ENCODE data around the gene MRPL52.

MRPL52 gene

GRCh38 chr14:22841311-22841710 lies 11.6 kb downstream of the MRPL52 start:
- H2AFZ ChIP-seq (ENCODE audit: low read length, unreplicated experiment) = no peak overlapping the region
- no peak overlapping the region for H3K4me3 ChIP-seq (ENCODE audit: low read depth, low read length)
- H3K4me1 ChIP-seq (ENCODE audit: control insufficient read depth, insufficient read depth, low read length, unreplicated experiment) = peaks cover 30% of the 10 kb centered on the region
- H3K27me3 ChIP-seq (ENCODE audit: insufficient read depth, low read length) = no peaks in the 10 kb centered on the region
- H3K27ac ChIP-seq (ENCODE audit: low read depth, low read length) = 0 out of 2 replicates have a peak overlapping the region, but pooled peaks have one; percentile 30
- peaks cover 19% of the 10 kb centered on the region; the same call in 1 of the 2 replicates for H3K36me3 ChIP-seq (ENCODE audit: insufficient read depth, low read length)
- H3K79me2 ChIP-seq (ENCODE audit: control insufficient read depth, insufficient read depth, low read length, unreplicated experiment) = peaks cover 71% of the 10 kb centered on the region

- Histone ChIP-seq H3K4me1 (ENCODE audit: control insufficient read depth, insufficient read depth, low read length, unreplicated experiment) (peaks cover 35% of the 10 kb centered on the region), H2AFZ (ENCODE audit: low read length, unreplicated experiment) (no peak overlapping the region), H3K4me3 (ENCODE audit: low read depth, low read length) (no peak overlapping the region), H3K27ac (ENCODE audit: low read depth, low read length) (no peak overlapping the region), H3K79me2 (ENCODE audit: control insufficient read depth, insufficient read depth, low read length, unreplicated experiment) (peaks cover 66% of the 10 kb centered on the region), H3K27me3 (ENCODE audit: insufficient read depth, low read length) (no peaks in the 10 kb centered on the region), H3K36me3 (ENCODE audit: insufficient read depth, low read length) (peaks cover 19% of the 10 kb centered on the region; the same call in 1 of the 2 replicates)
Observed at GRCh38 chr14:22841769-22842168, 12.1 kb downstream of the MRPL52 start.

GRCh38 chr14:22842211-22843122 lies 12.8 kb downstream of the MRPL52 start:
- Histone ChIP-seq H3K36me3 (ENCODE audit: insufficient read depth, low read length) (peaks cover 19% of the 10 kb centered on the region; the same call in 1 of the 2 replicates), H3K27me3 (ENCODE audit: insufficient read depth, low read length) (no peaks in the 10 kb centered on the region), H3K4me1 (ENCODE audit: control insufficient read depth, insufficient read depth, low read length, unreplicated experiment) (peaks cover 39% of the 10 kb centered on the region), H3K79me2 (ENCODE audit: control insufficient read depth, insufficient read depth, low read length, unreplicated experiment) (peaks cover 59% of the 10 kb centered on the region), H3K27ac (ENCODE audit: low read depth, low read length) (no peak overlapping the region), H3K4me3 (ENCODE audit: low read depth, low read length) (no peak overlapping the region), H2AFZ (ENCODE audit: low read length, unreplicated experiment) (no peak overlapping the region)

GRCh38 chr14:22843123-22843925 lies 13.6 kb downstream of the MRPL52 start:
- Histone ChIP-seq H3K79me2 (ENCODE audit: control insufficient read depth, insufficient read depth, low read length, unreplicated experiment) (peaks cover 51% of the 10 kb centered on the region), H3K27me3 (ENCODE audit: insufficient read depth, low read length) (no peaks in the 10 kb centered on the region), H3K4me1 (ENCODE audit: control insufficient read depth, insufficient read depth, low read length, unreplicated experiment) (peaks cover 46% of the 10 kb centered on the region), H3K4me3 (ENCODE audit: low read depth, low read length) (no peak overlapping the region), H3K36me3 (ENCODE audit: insufficient read depth, low read length) (peaks cover 19% of the 10 kb centered on the region; the same call in 1 of the 2 replicates), H2AFZ (ENCODE audit: low read length, unreplicated experiment) (no peak overlapping the region), H3K27ac (ENCODE audit: low read depth, low read length) (no peak overlapping the region)

- Histone ChIP-seq H3K79me2 (ENCODE audit: control insufficient read depth, insufficient read depth, low read length, unreplicated experiment) (peaks cover 39% of the 10 kb centered on the region), H2AFZ (ENCODE audit: low read length, unreplicated experiment) (no peak overlapping the region), H3K4me1 (ENCODE audit: control insufficient read depth, insufficient read depth, low read length, unreplicated experiment) (peaks cover 46% of the 10 kb centered on the region), H3K27ac (ENCODE audit: low read depth, low read length) (no peak overlapping the region), H3K4me3 (ENCODE audit: low read depth, low read length) (no peak overlapping the region), H3K27me3 (ENCODE audit: insufficient read depth, low read length) (no peaks in the 10 kb centered on the region), H3K36me3 (ENCODE audit: insufficient read depth, low read length) (peaks cover 19% of the 10 kb centered on the region; the same call in 1 of the 2 replicates)
Observed at GRCh38 chr14:22844221-22845102, 14.8 kb downstream of the MRPL52 start.

- peaks cover 33% of the 10 kb centered on the region for H3K79me2 ChIP-seq (ENCODE audit: control insufficient read depth, insufficient read depth, low read length, unreplicated experiment)
- H3K4me1 ChIP-seq (ENCODE audit: control insufficient read depth, insufficient read depth, low read length, unreplicated experiment) = peaks cover 48% of the 10 kb centered on the region
- peaks cover 19% of the 10 kb centered on the region; the same call in 1 of the 2 replicates for H3K36me3 ChIP-seq (ENCODE audit: insufficient read depth, low read length)
- no peak overlapping the region for H2AFZ ChIP-seq (ENCODE audit: low read length, unreplicated experiment)
- no peaks in the 10 kb centered on the region for H3K27me3 ChIP-seq (ENCODE audit: insufficient read depth, low read length)
- H3K4me3 ChIP-seq (ENCODE audit: low read depth, low read length) = no peak overlapping the region
- H3K27ac ChIP-seq (ENCODE audit: low read depth, low read length) = no peak overlapping the region
Observed at GRCh38 chr14:22845103-22845394, 15.4 kb downstream of the MRPL52 start.

GRCh38 chr14:22845821-22846625 lies 16.3 kb downstream of the MRPL52 start:
- peaks cover 19% of the 10 kb centered on the region; the same call in 1 of the 2 replicates for H3K36me3 ChIP-seq (ENCODE audit: insufficient read depth, low read length)

GRCh38 chr14:22846811-22847307 lies 17.2 kb downstream of the MRPL52 start:
- peaks cover 62% of the 10 kb centered on the region for H3K4me1 ChIP-seq (ENCODE audit: control insufficient read depth, insufficient read depth, low read length, unreplicated experiment)
- H3K4me3 ChIP-seq (ENCODE audit: low read depth, low read length) = no peak overlapping the region
- H2AFZ ChIP-seq (ENCODE audit: low read length, unreplicated experiment) = no peak overlapping the region
- peaks cover 17% of the 10 kb centered on the region for H3K79me2 ChIP-seq (ENCODE audit: control insufficient read depth, insufficient read depth, low read length, unreplicated experiment)
- peaks cover 19% of the 10 kb centered on the region; the same call in 1 of the 2 replicates for H3K36me3 ChIP-seq (ENCODE audit: insufficient read depth, low read length)
- H3K27me3 ChIP-seq (ENCODE audit: insufficient read depth, low read length) = no peaks in the 10 kb centered on the region
- peak overlapping the region; percentile 79 for H3K27ac ChIP-seq (ENCODE audit: low read depth, low read length)

More at GRCh38 chr14:22845821-22846625, 16.3 kb downstream of the MRPL52 start:
- Histone ChIP-seq H3K27me3 (ENCODE audit: insufficient read depth, low read length) (no peaks in the 10 kb centered on the region), H3K4me1 (ENCODE audit: control insufficient read depth, insufficient read depth, low read length, unreplicated experiment) (peaks cover 54% of the 10 kb centered on the region), H3K79me2 (ENCODE audit: control insufficient read depth, insufficient read depth, low read length, unreplicated experiment) (peaks cover 26% of the 10 kb centered on the region), H2AFZ (ENCODE audit: low read length, unreplicated experiment) (no peak overlapping the region), H3K4me3 (ENCODE audit: low read depth, low read length) (no peak overlapping the region), H3K27ac (ENCODE audit: low read depth, low read length) (peak overlapping the region; percentile 79)

- H3K36me3 ChIP-seq (ENCODE audit: insufficient read depth, low read length) = peaks cover 14% of the 10 kb centered on the region; the same call in 1 of the 2 replicates
- no peaks in the 10 kb centered on the region for H3K27me3 ChIP-seq (ENCODE audit: insufficient read depth, low read length)
- H3K4me1 ChIP-seq (ENCODE audit: control insufficient read depth, insufficient read depth, low read length, unreplicated experiment) = peaks cover 71% of the 10 kb centered on the region
- no peak overlapping the region for H2AFZ ChIP-seq (ENCODE audit: low read length, unreplicated experiment)
- peaks cover 8% of the 10 kb centered on the region for H3K79me2 ChIP-seq (ENCODE audit: control insufficient read depth, insufficient read depth, low read length, unreplicated experiment)
- H3K27ac ChIP-seq (ENCODE audit: low read depth, low read length) = peak overlapping the region; percentile 100
- H3K4me3 ChIP-seq (ENCODE audit: low read depth, low read length) = peak overlapping the region; percentile 6; the same call in 1 of the 2 replicates
Observed at GRCh38 chr14:22847661-22848341, 18.1 kb downstream of the MRPL52 start.

Measured in ACC112 (cell line).